GM19467 (cell line): ENCODE data around the gene HIF1A.
"Not testable (repeated sequence)": the region's sequence is repeated elsewhere in the genome, so short reads cannot be mapped to it uniquely, and the experiment has no call there.

Experiments used
- ATAC-seq: cut with Tn5 transposase; IDR thresholded peaks from one replicate; pipeline ENCODE4 v1.9.1; 2021; ENCODE audit warnings: mild to moderate bottlenecking, moderate library complexity; ENCODE audit not compliant: unreplicated experiment

HIF1A gene

DNA sequence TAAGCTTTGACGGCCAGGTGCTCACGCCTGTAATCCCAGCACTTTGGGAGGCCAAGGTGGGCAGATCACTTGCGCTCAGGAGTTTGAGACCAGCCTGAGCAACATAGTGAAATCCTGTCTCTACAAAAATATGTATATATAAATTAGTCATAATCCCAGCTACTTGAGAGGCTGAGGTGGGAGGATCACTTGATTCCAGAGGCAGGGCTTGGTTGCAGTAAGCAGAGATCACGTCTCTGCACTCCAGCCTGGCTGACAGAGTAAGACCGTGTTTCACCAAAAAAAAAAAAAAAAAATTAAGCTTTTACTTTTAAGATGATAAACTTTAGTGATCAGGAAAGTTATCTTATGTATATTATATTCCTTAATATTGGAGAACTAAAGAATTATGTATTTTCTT is 48.9 kb downstream of the HIF1A start:
- ATAC-seq = no peak

DNA sequence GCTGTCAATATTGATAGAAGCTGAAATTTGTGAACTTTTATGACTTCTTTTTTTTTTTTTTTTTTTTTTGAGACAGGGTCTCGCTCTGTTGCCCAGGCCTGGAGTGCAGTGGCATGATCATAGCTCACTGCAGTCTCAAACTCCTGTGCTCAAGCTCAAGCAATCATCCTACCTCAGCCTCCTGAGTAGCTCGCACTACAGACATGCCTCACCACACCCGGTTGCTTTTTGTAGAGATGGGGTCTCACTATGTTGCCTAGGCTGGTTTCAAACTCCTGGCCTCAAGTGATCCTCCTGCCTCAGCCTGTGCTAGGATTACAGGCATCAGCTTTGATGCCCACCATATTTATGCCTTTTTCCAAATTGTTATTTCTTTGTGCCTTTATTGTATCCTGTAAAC is 51.0 kb downstream of the HIF1A start:
- ATAC-seq = not testable (repeated sequence)

DNA sequence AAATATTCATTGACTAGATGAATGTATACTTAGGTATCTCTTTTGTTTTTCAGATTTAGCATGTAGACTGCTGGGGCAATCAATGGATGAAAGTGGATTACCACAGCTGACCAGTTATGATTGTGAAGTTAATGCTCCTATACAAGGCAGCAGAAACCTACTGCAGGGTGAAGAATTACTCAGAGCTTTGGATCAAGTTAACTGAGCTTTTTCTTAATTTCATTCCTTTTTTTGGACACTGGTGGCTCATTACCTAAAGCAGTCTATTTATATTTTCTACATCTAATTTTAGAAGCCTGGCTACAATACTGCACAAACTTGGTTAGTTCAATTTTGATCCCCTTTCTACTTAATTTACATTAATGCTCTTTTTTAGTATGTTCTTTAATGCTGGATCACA is 51.6 kb downstream of the HIF1A start:
- ATAC-seq = no peak

DNA sequence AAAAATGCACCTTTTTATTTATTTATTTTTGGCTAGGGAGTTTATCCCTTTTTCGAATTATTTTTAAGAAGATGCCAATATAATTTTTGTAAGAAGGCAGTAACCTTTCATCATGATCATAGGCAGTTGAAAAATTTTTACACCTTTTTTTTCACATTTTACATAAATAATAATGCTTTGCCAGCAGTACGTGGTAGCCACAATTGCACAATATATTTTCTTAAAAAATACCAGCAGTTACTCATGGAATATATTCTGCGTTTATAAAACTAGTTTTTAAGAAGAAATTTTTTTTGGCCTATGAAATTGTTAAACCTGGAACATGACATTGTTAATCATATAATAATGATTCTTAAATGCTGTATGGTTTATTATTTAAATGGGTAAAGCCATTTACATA is 52.0 kb downstream of the HIF1A start:
- no peak for ATAC-seq

DNA sequence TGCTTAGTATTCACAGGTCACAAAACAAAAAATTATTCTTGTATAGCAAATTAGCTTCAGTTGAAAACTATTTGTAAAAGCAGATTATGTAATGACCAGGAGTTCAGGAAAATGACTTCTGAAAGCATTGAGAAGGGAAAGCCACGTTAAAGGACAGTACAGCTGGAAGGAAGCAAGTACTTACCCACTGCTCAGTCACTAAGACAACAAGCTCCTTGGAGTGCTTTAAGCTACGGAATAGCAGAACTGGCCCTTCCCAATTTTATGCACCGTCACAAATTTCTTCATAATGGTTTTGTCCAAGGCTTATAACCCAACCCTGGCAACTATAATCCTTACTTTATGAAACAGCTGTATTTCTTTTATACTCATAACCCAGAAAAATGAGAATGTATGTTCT is 54.0 kb downstream of the HIF1A start:
- no peak for ATAC-seq

DNA sequence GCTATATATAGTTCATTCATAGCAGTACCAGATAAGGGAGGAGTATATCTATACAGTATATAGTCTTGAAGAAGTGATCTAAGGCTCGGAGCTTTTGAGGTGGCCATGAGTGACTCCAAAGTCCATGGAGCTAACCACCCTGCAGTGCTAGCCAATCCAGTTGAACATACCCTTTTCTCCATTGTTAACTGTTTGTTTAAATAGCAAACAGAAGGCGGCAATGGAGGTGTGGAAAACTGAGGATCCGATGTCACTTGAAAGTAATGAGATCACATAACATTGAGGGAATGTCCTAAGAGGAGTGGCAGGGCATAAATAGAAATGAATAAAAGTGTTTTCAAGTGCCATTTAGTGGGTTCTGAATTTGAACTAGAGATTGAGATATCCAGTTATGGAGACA is 54.6 kb downstream of the HIF1A start:
- no peak for ATAC-seq

DNA sequence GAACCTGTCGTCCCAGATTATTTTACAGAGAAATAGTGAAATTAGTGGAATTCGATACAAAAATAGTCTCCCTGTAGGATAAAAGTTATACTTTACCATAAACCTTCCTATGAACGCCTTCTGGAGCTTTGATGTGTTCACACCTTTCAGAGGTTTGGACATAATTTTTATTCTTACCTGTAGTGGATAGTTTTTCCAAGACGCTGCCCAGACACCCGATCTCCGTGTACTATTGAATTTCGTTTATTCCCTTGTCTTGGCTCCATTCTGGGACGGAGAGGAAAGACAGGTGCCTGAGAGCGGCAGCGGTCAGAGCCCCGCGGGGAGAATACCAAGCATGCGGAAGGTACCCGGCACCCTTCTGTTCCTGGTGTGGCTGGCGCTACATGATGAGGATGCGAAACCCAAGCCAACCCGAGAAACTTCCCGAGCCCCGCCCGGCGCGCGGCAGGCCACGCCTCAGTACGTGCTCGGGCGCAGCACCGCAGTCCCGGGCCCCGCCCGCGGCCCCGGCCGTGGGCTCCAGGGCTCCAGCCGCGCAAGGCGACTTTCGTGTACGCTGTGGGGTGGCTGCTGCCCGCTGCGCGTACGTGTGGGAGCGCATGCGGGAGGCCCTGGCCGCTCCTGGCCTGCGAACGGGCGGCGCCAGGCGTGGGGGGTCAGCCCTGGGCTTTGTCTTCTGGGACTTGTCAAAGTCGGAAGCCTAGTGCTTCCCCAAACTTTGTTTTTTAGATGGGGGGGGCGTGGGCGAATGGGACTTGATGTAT is 55.6 kb downstream of the HIF1A start:
- ATAC-seq = peak; percentile 98

DNA sequence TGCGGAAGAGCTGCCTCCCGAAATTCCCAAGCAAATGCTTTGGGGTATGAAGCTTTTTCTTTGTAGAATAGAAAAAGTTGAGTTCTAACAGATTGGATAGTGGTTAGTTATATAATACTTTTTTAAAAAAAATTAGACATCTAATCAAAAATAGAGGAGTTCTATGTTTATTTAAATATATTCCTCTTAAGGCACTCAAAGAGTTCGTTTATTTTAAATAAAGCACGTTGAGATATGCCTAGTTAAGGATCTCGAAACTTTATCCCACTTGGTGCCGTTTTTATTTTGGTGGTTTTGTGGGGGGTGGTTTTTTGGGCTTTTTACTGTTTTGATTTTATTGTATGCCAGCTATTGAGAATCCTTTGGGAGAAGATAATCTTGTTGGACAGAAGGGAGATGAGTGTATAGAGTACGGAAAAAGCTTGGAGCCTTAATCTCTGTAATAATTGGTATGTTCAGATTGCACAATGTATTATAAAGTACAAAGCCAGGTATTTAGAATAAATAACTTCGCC is 56.2 kb downstream of the HIF1A start:
- ATAC-seq = no peak

DNA sequence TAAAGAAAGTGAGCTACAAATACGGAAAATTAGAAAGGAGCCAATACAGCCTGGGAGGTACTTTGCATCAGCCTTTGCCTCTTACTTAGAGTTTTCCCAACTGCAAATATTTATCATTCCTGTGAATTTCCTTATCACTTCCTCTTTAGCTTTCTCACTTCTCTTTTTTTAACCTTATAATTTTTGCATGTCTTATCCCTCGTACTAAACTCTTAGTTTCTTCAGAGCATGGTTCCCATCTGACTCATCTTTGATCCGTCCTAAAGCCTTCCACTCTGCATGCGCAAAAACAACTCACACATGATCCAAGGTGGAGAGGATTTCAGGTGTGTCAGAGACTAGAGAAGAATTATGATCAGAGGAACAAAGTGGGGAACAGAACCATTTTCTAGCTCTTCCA is 57.3 kb downstream of the HIF1A start:
- no peak for ATAC-seq

DNA sequence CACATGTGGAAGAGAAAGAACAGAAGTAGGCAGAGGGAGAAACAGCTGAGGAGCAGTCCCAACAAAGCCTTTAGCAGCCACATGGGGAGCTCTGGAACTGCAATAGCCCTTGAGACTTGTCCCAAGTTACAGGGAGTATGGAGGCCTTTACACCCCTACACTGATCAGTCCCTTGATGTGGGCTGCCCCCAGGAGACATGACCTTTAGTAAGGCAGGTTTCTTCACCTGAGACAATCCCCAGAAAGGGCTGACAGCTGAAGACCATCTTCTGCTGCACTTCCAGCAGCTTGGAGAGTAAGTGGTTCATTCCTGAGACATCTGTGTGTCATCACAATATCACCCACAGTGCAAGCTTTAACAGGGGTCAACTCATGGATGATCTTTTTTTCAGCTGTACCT is 58.3 kb downstream of the HIF1A start:
- no peak for ATAC-seq

DNA sequence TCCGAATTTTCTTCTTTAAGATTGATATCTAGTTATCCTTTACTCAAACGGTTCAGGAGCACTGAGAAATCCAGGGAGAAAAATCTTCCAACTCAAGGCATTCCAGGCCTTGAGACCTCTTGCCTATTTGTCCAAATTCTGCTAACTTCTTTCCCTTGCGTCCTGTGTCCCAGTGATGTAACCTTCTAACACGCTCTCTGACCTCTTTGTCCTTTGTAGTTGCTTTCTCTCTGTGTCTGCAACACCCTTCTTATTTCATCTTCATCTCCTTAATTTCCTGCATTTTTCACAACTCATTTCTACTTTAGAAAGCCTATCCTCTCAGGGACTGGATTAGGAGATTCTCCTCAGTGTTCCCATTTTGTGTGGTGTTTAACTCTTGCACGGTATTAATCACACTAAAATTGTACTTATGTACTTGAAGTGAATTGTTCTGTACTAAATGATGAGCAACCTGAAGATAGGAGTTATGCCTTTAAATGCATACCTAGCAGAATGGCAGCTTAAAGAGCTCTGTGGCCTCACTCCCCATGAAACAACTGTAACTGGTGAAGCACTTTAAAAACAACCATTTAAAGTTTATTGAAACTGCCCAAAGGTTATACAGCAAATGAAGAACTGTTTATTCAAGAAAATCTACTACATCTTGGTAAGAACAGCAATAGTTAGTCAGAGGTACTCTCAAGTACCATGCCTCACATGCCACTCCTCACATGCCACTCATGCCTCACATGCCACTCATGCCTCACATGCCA is 59.5 kb downstream of the HIF1A start:
- ATAC-seq = no peak

DNA sequence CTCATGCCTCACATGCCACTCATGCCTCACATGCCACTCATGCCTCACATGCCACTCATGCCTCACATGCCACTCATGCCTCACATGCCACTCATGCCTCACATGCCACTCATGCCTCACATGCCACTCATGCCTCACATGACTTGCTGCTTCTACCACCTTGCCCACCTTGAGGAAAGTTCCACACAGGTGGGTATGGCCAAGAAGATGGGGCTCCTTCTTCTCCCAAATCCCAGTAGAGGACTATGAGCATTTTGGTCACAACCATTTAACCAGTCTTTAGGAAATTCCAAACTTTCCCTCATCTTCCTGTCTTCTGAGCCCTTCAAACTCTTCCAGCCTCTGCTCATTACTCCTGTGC is 60.0 kb downstream of the HIF1A start:
- not testable (repeated sequence) for ATAC-seq

DNA sequence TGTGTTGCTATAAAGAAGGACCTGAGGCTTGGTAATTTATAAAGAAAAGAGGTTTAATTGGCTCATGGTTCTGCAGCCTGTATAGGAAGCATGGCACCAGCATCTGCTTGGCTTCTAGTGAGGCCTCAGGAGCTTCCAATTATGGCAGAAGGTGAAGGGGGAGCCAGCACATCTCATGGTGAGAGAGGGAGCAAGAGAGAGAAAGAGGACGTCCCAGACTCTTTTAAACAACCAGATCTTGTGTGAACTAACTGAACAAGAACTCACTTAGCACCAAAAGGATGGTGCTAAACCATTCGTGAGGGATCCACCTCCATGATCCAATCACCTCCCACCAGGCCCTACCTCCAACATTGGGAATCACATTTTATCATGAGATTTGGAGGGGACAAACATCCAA is 60.8 kb downstream of the HIF1A start:
- no peak for ATAC-seq

DNA sequence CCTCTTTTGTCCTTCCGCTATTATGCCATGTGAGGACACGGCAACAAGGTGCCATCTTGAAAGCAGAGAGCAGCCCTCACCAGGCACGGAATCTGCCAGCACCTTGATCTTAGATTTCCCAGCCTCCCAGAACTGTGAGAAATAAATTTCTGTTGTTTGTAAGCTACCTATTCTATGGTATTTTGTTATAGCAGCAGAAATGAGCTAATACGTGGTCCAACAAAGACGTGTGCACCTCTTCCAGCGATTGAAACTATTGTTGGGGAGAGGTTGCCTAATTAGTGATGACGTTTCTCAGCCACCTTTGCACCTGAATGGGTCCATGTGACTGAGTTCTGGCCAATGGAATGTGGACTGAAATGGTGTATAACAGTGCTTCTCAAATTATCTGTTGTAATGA is 64.6 kb downstream of the HIF1A start:
- ATAC-seq = no peak

DNA sequence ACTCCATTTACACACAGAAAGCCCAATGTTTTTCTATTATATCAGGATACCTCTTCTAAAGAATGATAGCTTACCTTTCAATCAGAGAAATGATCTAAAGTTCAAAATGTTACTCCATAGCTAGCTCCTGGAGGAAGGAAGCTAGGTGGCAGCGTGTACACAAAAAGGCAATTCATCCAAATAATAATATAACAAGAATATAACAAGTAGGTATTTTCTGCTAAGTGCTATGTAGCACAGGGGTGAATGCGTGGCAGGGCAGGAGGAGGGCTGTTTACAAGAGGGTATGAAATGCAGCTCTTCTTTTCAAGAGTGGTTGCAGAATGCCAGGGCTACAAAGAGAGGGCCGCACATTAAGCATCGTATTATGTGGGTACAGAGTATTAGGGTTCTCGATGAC is 66.2 kb downstream of the HIF1A start:
- ATAC-seq = peak; percentile 2

DNA sequence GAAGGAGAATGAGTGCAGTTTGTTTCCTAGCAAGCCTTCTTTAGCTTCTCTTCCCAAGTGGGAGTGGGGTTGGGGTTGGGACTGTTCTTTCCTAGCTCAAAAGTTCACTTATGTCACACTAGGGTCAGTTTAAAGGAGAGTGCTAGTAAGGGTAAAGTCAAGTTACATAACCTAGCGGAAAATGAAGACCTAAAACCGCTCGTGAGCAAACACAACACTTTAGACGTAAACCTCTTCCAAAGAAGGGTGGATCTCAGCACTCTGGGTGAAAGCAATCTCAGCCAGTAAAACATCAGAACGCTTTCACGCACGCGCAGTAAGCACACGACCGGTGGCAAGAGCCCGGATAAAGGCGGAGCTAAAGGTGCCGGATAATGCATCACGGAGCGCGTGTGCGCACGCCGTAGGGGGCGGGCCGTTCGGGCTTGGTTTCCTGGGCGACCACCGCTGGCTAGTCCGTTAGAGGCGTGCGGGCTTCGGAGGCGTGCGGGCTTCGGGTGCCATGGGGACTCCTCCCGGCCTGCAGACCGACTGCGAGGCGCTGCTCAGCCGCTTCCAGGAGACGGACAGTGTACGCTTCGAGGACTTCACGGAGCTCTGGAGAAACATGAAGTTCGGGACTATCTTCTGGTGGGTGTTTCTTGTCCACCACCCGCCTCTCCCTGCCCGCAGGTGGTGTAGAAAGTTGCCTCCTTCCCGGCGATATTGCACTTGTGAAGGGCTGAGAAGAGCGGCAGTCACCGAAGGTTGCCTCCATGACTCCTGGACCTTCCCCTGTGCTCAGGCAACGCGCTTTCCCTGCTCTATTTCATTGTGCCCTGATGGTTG is 66.9 kb downstream of the HIF1A start, which contains the start of gene SNAPC1:
TSS of gene SNAPC1 (plus strand) at position 462 of the 828 bp plus-strand sequence. CDS start at position 503, 41 bp downstream.
- peak; percentile 99 for ATAC-seq

DNA sequence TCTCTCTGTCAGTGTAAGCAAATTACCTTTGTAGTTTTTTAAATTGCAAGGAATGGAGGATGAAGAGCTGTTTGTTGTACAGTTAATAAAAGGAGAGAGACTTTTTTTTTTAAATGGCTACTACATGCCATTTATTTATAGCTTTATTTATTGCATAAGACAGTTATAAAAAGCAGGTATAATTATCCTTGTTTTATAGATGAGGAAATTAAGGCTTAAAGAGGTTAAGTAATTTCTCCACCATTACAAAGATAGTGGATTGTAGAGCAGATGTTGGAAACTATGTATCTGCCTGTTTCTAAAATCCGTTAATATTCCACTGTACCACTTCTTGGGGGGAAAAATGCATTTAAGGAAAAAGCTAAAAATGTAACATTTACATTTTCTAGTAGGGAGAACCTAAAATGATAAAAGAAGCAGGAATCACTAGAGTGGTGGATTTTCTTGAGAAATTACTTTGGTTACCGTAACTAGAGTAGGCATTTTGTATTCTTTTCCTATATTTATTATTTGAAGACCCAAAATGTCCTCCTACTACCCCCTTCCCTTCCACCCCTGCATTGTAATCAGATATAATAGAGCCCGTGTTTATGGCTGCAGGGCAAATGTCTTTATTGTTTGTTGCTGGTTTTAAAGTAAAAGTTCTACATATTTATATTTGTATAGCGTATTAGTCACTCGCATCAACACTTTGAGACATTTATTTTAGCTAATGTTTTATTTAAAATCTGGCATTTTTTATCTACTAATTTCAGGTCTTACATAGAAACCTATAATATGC is 69.2 kb downstream of the HIF1A start:
- ATAC-seq = no peak

DNA sequence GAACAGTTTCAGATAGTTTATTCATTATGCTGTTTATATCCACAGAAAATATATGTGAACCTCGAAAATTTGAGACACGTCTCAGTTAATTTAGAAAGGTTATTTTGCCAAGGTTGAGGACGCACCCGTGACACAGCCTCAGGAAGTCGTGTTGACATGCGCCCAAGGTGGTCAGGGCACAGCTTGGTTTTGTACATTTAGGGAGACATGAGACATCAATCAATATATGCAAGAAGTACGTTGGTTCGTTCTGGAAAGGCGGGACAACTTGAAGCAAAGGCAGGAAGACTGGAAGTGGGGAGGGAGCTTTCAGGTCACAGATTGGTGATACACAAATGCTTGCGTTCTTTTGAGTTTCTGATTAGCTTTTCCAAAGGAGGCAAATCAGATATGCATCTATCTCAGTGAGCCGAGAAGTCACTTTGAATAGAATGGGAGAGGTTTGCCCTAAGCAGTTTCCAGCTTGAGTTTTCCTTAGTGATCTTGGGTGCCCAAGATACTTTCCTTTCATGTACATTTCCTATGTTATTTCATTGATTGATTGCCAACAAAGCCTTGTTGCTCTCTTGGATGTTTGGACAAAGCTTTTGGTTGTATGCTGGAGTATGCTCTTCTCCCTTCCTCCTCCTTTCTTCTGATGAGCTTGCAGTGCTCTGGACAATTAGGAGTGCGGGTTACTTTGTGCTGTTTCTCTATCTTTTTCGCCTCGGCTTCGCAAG is 70.1 kb downstream of the HIF1A start:
- ATAC-seq = no peak

DNA sequence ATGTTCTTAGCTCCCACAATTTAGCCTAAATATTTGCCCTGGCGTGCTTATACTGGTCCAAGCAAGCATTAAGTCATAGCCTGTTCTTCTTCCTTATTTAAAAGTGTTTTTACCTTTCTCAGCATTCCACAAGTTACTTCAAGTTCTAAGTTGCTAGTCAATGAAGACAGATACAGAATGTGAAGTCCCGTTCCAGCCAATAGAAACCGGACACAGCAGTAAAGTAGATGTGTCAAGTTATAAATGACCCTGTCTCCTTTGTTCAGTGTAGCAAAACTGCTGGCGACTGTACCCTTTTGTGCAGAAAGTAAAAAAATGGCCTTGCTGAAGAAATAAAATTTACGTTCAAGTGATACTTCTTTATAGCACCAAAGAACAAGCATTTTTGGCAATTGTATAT is 70.8 kb downstream of the HIF1A start:
- ATAC-seq = no peak

DNA sequence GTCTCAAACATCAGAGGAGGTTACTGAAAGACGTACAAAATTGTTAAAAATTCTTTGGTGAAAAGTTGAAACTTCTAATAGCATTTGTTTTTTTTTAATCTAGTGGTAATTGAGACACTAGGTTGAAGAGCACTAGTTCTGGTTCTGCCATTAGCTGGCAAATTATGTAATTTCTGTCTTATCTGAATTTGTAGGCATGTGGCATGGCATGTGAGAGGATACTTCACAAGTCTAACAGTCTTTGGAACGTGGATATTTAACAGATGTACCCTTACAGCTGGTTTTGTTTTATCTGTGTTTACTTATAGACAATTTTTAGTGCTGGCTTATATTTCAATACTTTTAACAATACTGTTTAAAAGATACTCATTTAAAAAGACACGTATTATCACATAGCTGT is 72.9 kb downstream of the HIF1A start:
- no peak for ATAC-seq
